GM19239 (cell line): ENCODE data around the gene TUBB4B.
A peak's percentile ranks its signal among the peaks of the same experiment; 100 is the strongest.
"Not testable (repeated sequence)": the region's sequence is repeated elsewhere in the genome, so short reads cannot be mapped to it uniquely, and the experiment has no call there.

Experiments
- DNase-seq: peaks from one replicate; pipeline ENCODE4 v3.0.0; 2011; ENCODE audit warnings: low spot score; ENCODE audit not compliant: insufficient read length
- FAIRE-seq: peaks from 2 replicates; lab custom pipeline; 2011; peaks lifted over from hg19 to GRCh38; lab: Jason Lieb, UNC

TUBB4B gene

DNA sequence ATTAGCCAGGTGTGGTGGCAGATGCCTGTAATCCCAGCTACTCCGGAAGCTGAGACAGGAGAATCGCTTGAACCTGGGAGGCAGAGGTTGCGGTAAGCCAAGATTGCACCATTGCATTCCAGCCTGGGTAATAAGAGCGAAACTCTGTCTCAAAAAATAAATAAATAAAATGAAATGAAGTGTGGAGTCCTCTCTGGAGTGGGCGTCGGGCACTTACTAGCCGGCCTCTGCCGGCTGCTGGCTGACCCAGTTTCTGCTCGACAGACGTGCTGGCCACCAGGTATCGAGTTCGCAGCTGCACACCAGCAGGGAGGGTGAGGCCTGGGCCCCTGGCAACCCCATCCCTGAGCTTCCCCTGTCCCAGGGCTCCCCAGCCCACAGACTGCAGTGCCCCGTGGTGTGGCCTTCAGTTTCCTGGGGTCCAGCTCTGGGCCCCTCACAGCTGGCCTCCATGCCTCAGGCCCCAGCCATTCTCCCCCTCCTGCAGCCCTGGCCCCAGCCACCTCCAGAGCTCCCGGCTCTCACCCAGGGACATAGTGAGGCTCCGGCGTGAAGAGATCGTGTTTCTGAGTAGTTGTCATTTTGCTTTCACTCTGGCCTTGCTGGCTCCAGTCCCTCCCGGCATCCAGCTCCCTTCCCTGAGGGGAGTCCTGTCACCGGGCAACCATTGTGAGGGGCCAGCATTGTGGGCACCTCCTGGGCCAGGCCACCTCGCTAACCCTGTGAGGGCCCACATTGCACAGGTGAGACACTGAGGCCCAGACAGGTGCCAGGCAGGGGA is 6.2 kb downstream of the TUBB4B start:
- no peak for FAIRE-seq
- DNase-seq, result no peak

DNA sequence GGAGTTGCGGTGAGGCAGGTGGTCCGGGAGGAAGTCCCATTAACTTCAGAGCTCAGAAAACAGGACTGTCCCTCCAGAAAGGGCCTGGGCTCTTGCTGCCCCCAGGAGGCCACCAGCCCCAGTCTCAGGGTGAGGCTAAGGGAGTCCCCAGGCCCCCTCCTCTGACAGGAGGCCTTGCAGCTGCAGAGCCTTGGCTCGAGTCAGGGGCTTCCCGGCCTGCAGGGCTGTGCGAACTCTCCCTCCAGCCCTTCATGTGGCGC is 6.8 kb downstream of the TUBB4B start:
- FAIRE-seq, result no peak
- DNase-seq, result no peak

DNA sequence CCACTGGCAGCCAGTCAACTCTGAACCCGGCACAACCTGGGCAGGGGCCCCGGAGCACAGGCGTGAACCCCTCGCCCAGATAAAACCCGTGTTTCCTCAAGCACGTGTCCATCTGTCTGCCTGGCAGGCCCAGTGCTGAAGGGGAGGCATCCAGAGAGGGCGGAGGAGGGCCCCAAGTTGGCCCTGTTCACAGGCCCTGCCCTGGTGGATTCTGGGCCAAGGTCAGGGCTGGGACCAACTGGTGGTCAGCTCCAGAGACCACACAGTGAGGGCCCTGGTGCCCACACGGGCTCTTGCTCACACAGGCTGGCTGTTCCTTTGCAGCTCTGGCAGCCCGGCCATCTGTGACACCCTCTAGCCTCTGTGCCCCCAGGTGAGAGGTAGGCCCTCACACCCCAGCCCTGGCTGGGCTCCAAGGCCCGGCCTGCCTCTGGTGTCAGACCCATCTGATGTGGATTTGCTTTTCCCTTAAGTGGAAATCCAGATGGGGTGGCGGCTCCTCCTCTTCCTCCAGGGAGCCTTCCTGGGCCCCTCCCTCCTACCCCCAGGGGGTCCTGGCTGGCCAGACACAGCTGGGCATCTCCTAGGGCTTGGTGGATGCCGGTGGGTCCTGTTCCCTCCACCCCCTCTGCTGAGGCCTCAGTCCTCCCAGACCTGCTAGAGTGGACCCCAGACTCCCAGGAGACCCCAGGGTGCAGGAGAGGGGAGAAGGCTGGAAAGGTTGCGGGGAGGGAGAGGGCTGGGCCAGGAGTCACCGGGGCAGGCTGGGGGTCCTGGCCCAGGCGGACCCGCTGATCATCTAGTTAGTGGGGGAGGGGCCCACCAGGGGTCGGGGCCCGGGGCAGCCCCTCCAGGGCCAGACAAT is 9.5 kb downstream of the TUBB4B start:
- FAIRE-seq (no peak), DNase-seq (no peak)

DNA sequence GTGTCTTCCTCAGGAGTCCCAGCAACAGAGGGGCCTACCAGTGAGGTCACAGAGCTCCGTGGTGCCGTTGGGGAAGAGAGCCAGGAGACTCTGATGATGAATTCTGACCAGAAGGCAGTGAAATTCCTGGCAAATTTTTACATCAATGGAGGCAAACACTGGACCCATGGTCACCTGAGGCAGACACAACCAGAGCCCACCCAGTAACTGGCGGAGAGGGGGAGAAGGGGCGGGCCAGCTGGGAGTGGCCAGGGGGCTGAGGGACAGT is 10.0 kb downstream of the TUBB4B start, which contains the start of gene STPG3:
TSS of gene STPG3 (plus strand) at position 93 of the 268 bp plus-strand sequence. CDS start at position 94, 1 bp downstream.
- FAIRE-seq, result no peak
- no peak for DNase-seq

DNA sequence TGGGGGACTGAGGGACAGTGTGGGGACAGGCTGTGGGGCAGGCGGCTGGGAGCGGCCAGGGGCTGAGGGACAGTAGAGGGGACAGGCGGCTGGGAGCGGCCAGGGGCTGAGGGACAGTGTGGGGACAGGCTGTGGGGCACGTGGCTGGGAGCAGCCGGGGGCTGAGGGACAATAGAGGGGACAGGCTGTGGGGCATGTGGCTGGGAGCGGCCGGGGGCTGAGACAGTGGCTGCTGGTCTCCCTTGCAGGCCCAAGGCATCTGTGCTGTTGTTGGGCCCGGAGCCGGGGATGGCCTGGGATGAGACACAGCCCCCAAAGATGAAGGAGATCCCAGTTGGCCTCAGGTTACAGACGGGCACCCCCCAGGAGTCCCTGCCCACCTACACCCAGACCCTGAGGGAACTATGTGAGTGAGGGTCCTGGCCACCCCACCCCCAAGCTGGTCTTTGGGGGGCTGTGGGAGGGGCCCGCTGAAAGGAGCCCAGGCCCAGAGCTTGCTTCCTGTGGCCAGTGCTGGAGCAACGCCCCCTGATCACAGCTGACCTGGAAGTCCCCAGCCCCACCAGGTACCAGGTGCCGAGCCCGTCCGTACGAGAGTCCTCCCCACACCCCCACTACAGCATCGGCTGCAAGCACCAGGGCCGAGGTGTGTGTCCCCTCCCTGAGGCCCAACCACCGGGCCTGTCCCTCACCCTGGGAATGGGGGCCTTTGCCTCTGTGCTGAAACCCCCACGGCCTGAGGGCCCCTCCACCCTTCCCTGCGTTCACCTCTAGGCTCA is 10.6 kb downstream of the TUBB4B start:
- DNase-seq, result no peak
- no peak for FAIRE-seq

- no peak for DNase-seq
- no peak for FAIRE-seq
Observed at GRCh38 chr9:137252555-137253506, 11.7 kb downstream of the TUBB4B start.

DNA sequence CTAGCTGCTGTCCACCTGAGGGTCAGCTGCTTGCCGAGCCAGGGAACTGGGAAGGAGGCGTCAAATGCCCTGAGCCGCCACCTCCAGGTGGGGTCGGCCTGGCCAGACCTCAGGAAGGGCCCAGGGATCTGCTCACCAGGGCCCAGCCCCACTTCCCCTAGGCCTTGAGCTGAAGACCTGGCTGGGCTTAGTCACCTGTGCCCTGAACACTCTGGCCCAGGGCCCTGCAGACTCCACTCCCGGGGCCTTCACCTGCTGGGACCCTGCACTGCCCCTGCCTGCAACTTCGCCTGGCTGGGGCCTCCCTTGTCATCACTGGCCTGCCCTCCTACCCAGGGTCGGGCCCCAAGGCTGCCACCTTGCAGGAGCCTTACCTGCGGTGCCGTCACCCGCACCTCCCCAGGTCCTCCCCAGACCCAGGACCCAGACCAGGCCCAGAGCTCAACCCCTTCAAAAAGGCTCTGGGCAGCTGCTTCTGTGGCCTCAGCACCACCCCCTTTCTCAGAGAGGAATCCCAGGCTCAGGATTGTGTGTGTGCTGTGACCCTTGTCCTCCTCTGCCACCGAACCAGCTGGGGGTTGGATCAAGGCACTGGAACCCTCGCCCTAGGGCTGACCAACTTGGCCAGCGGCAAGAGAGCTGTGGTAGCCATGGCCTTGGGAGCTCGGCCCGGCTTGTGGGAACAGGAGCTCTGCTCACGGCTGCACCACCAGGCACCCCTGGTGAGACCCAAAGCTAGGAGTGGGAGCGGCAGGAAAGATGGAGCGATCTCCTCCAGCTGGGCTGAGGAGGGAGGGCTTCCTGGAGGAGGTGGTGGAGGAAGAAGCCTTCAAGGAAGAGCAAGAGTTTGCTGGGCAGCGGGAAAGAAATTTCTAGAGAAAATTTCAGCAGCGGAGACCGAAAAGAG is 12.9 kb downstream of the TUBB4B start:
- DNase-seq (no peak), FAIRE-seq (no peak)

DNA sequence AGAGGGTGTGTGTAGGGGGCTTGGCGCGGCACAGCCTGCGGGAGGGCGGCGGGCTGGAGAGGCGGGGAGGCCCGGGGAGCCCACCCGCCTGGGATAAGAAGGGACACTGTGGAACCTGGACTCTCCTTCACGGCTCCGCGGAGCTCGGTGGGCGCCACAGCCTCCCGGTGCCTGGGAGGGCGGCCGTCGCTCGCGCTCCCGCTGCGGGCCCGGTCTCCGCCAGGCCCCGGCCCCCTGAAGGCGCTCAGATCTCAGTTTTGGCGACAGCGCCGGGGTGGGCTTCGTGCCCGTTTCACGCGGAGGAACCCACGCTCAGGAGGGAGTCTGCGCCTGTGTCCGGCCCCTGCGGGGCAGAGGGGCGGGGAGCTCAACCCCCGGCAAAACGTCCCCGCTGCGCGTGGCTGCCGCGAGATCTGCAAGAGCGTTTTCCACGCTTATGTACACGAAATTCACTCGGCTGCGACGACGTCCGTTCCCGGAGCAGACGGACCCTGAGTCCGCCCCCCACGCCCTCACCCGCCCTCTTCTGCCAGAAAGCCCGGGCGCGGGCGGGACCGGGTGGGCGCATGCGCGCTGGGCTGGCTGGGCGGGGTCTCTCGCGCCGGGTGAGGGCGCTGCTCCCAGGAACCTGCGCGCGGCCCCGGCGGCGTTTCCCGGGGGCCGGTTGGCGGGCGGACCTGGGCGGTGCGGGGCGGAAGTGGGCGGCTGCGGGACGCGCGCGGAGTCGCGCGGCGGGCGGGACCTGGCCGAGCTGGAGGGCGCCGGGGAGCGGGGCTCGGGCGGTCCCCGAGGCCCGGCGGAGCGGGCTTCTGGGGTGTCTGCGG is 13.7 kb downstream of the TUBB4B start, which contains the start of gene NELFB:
TSS of gene NELFB (plus strand) at position 704 of the 824 bp plus-strand sequence.
- FAIRE-seq, result peak; percentile 92
- DNase-seq, result peak; percentile 100

DNA sequence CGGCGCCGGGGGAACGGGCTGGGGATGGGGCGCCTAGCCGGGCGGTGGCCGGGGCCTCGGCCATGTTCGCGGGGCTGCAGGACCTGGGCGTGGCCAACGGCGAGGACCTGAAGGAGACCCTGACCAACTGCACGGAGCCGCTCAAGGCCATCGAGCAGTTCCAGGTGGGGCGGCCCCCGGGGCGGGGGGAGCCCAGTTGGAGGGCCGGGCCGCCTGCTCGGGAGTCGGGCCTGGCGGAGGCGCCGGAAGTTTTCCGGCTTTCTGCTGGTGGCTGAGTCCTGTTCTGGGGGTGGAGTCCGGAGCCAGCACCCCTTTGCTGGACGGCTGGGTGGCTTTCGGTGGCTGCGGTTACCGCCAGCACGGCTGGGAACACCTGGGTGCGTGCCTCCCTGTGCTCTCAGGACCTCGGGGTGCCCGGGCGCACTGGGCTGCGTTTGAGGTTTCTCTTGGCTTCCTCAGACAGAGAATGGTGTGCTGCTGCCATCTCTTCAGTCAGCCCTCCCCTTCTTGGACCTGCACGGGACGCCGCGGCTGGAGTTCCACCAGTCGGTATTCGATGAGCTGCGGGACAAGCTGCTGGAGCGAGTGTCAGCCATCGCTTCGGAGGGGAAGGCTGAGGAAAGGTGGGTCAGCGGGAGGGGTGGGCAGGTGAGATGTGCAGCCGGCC is 14.5 kb downstream of the TUBB4B start:
- FAIRE-seq (peak; percentile 66), DNase-seq (peak; percentile 64)

DNA sequence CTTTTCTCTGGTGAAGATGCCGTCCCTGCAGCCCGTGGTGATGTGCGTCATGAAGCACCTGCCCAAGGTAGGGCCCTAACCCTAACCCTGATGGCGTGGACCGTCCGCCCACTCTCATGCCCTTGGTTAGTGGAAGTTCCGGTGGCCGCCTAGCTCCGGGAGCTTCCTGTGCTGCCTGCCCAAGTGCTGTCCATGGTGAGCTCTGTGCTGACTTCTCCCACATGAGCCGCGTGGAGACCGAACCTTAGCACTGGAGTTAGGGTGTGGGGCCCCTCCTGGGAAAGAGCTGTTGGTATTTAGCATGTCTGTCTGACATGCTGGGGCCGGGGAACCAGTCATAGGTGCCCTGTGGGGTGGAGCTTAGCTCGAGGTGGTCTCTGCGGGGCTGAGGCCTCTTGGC is 15.3 kb downstream of the TUBB4B start:
- no peak for DNase-seq
- no peak for FAIRE-seq

- FAIRE-seq, result no peak
Observed at GRCh38 chr9:137256856-137257255, 15.8 kb downstream of the TUBB4B start.

DNA sequence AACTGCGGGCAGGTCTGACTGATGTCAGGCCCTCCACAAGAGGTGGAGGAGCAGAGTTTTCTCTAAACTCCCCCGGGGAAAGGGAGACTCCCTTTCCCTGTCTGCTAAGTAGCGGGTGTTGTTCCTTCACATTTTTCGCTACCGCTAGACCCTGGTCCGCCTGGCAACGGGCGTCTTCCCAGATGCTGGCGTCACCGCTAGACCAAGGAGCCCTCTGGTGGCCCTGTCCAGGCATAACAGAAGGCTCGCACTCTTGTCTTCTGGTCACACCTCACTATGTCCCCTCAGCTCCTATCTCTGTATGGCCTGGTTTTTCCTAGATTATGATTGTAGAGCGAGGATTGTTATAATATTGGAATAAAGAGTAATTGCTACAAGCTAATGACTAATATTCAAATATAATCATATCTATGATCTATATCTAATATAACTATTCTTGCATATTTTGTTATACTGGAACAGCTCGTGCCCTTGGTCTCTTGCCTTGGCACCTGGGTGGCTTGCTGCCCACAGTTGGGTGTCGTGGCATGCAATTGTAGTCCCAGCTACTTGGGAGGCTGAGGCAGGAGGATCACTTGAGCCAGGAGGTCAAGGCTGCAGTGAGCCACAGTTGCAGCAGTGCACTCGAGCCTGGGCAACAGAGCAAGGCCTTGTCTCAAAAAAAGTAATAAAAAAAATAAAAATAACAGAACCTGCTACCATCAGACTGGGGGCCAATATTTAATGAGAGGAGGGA is 21.3 kb downstream of the TUBB4B start:
- not testable (repeated sequence) for FAIRE-seq

More at GRCh38 chr9:137256856-137257255, 15.8 kb downstream of the TUBB4B start:
- DNase-seq, result no peak

DNA sequence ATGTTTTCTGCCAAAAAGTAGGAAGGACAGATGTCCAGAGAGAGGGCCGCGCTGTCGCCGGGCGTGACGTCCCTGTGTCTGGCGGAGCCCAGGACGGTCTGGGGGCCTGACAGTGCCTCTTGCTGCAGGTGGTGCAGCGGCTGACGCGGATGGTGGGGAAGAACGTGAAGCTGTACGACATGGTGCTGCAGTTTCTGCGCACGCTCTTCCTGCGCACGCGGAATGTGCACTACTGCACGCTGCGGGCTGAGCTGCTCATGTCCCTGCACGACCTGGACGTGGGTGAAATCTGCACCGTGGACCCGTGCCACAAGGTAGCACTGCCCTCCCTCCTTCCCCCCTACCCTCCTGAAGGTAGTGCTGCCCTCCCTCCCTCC is 21.8 kb downstream of the TUBB4B start:
- DNase-seq (no peak), FAIRE-seq (no peak)

More for the DNA sequence above, 21.3 kb downstream of the TUBB4B start:
- not testable (repeated sequence) for DNase-seq

- no peak for FAIRE-seq
Observed at GRCh38 chr9:137263506-137263905, 22.4 kb downstream of the TUBB4B start.

GRCh38 chr9:137264067-137264466 is 23.0 kb downstream of the TUBB4B start:
- FAIRE-seq, result no peak
- no peak for DNase-seq

More at GRCh38 chr9:137263506-137263905, 22.4 kb downstream of the TUBB4B start:
- no peak for DNase-seq

DNA sequence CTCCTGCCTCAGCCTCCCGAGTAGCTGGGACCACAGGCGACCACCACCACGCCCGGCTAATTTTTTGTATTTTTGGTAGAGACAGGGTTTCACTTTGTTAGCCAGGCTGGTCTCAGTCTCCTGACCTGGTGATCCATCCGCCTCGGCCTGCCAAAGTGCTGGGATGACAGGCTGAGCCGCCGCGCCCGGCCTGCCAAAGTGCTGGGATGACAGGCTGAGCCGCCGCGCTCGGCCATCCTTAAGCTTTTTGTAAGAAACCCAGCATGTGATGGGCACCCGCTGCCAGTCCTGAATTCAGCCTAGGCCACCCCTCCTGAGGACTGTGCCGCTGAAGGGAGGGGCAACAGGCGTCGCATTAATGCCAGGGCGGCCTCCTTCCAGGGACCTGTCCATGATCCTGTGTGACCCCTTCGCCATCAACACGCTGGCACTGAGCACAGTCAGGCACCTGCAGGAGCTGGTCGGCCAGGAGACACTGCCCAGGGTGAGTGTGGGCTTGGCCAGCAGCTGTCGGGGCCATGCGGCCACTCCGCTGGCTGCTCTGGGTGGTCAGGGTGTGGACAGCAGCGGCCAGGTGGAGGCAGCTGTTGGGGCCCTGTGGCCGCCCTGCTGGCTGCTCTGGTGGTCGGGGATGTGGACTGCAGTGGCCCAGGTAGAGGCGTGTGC is 24.5 kb downstream of the TUBB4B start:
- no peak for FAIRE-seq
- DNase-seq, result no peak
